ENCODE data around the gene STK17B. TPM values are rescaled to one million over a fixed set of nuclear protein-coding genes. Genes with fewer than 3 reads are reported as not detected.

The STK17B gene
- polyA plus RNA-seq, 2 of the 4 experiments (the other 2 are of a cell fraction), result 4.0 to 9.2 TPM

- Histone ChIP-seq H3K27ac (no peak overlapping the region), H3K4me2 (no peak overlapping the region), H3K9me3 (no peaks in the 10 kb centered on the region), H3K4me1 (no peaks in the 10 kb centered on the region), H3K4me3 (no peak overlapping the region)
- CTCF ChIA-PET, result no interaction called here
- TF ChIP-seq CHD4 (IDR thresholded peaks at IDR 0.05; ENCODE audit: borderline replicate concordance) (no peak), HEYL (CRISPR knock-in tag; IDR thresholded peaks at IDR 0.05) (no peak), EP300 (IDR thresholded peaks at IDR 0.05) (no peak), KDM5A (IDR thresholded peaks at IDR 0.05) (no peak), JUNB (IDR thresholded peaks at IDR 0.05) (no peak), MAZ (IDR thresholded peaks at IDR 0.05; ENCODE audit: borderline replicate concordance, low read depth, low read length) (no peak), FOSB (CRISPR knock-in tag; IDR thresholded peaks at IDR 0.05) (no peak), ZC3H11A (IDR thresholded peaks at IDR 0.05) (no peak), RARB (CRISPR knock-in tag; IDR thresholded peaks at IDR 0.05) (no peak), CEBPB (IDR thresholded peaks at IDR 0.05) (no peak), EHMT2 (IDR thresholded peaks at IDR 0.05; ENCODE audit: low read depth) (no peak), RNF2 (IDR thresholded peaks at IDR 0.05; ENCODE audit: borderline replicate concordance, low read depth) (no peak), CBX8 (IDR thresholded peaks at IDR 0.05) (no peak), CBX2 (IDR thresholded peaks at IDR 0.05; ENCODE audit: borderline replicate concordance, low read depth) (no peak), CHD2 (IDR thresholded peaks at IDR 0.05; ENCODE audit: low read length, partially characterized antibody) (no peak)
- POLR2A ChIA-PET, result no interaction called here
- FAIRE-seq (no peak), ATAC-seq (no peak), DNase-seq (ENCODE audit: low read depth in 1 of 2, low spot score in 1 of 2) (no peak)
- 59% methylated on average over 3 of the region's 3 CpGs for WGBS (ENCODE audit: missing lambda C conversion rate)
Measured at GRCh38 chr2:196149948-196150347, 21.4 kb downstream of the STK17B start.

- ChIA-PET CTCF (no interaction called here), POLR2A (no interaction called here)
- ATAC-seq (no peak), FAIRE-seq (no peak), DNase-seq (ENCODE audit: low read depth in 1 of 2, low spot score in 1 of 2) (no peak)
- no peak overlapping the region for H3K4me3 ChIP-seq
- TF ChIP-seq EHMT2 (IDR thresholded peaks at IDR 0.05; ENCODE audit: low read depth) (no peak), ZFP36 (IDR thresholded peaks at IDR 0.05; ENCODE audit: borderline replicate concordance, partially characterized antibody) (no peak), CBX8 (IDR thresholded peaks at IDR 0.05) (no peak), GATA3 (IDR thresholded peaks at IDR 0.05; ENCODE audit: borderline replicate concordance) (no peak), ATOH8 (CRISPR knock-in tag; IDR thresholded peaks at IDR 0.05; ENCODE audit: low read depth) (no peak), ELK1 (IDR thresholded peaks at IDR 0.05; ENCODE audit: low read depth, low read length) (no peak), NPAS2 (CRISPR knock-in tag; IDR thresholded peaks at IDR 0.05; ENCODE audit: borderline replicate concordance) (no peak), CHD4 (IDR thresholded peaks at IDR 0.05; ENCODE audit: borderline replicate concordance) (no peak), HMGXB4 (CRISPR knock-in tag; IDR thresholded peaks at IDR 0.05; ENCODE audit: borderline replicate concordance) (no peak), RNF2 (IDR thresholded peaks at IDR 0.05; ENCODE audit: borderline replicate concordance, low read depth) (no peak), FOSL2 (IDR thresholded peaks at IDR 0.05) (no peak), FOSL2 (CRISPR knock-in tag; IDR thresholded peaks at IDR 0.05) (no peak), FOXS1 (CRISPR knock-in tag; IDR thresholded peaks at IDR 0.05) (no peak)
- 92% methylated on average over 2 of the region's 2 CpGs for WGBS (ENCODE audit: missing lambda C conversion rate)
- no peak overlapping the region for H3K4me2 ChIP-seq
- 0 out of 3 replicates have a peak, but pooled peaks cover under 1% of the 10 kb centered on the region for H3K4me1 ChIP-seq
- no peak overlapping the region for H3K27ac ChIP-seq
- no peaks in the 10 kb centered on the region for H3K9me3 ChIP-seq
Measured at GRCh38 chr2:196148736-196149135, 22.6 kb downstream of the STK17B start.

Data from A549 (cell line).